Effector CD4-positive, alpha-beta T cell (primary cell): ENCODE data around the gene MBNL3.
"Not testable (repeated sequence)": the region's sequence is repeated elsewhere in the genome, so short reads cannot be mapped to it uniquely, and the experiment has no call there.

Experiments used
- DNase-seq: peaks from one replicate; pipeline ENCODE4 v3.0.0-alpha.2; 2020

MBNL3 gene

GRCh38 chrX:132367984-132368383, 120.9 kb downstream of the MBNL3 start:
- DNase-seq = no peak

GRCh38 chrX:132367314-132367713, 121.5 kb downstream of the MBNL3 start:
- DNase-seq = no peak

GRCh38 chrX:132365490-132365889, 123.3 kb downstream of the MBNL3 start:
- DNase-seq = no peak

DNA sequence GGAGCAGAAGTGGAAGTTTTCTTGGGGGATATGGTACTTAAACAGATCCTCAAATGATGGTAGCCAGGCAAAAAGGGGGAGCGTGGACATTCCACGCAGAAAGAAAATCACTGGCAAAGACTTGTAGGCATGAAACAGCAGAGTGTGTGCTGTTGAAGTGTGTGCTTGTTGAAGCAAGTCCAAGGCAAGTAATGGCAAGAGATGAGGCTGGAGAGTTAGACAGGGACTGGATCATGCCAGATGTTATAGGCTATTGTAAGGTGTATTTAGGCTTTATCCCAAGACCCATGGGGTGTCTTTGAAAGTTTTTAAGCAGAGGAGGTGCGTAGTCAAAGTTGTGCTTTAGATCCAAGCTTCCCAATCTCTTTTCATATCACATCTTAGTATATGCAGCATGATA, 124.5 kb downstream of the MBNL3 start:
- no peak for DNase-seq

DNA sequence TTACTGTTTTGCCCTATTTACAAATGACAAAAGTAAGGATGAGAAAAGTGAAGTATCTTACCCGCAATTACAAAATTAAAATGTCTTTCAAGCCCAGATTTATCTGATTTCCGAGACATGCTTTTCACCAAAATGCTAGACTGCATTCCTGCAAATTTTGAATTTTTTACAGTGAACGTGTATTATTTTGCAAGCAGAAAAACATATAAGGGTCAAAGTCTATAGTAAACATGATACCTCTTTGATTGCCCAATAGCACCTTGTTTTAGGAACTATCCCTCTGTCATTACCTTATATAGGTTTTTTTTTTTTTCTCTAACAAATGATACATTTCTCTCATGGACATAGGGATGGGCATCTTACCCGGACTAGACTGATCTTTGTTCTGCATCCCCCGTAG, 135.4 kb downstream of the MBNL3 start:
- no peak for DNase-seq

GRCh38 chrX:132336172-132336571, 152.7 kb downstream of the MBNL3 start:
- no peak for DNase-seq

DNA sequence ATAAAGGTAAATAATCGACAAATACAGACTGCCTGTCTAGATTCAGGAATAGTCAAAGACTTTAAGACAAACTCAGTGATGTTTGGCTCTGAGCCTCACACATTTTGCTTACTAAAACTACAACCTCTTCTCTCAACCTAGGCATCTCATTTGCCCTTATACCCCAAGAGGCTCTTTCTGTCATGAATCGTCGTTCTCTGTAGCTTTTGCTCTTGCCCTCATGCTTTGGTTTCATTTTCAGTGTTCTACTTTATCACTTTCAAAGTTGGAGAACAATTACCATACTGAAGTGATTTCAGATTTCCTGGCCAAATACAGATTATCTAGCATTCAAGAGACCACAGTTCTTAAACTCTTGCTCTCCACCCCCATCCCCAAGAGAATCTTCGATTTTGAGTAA, 155.5 kb downstream of the MBNL3 start:
- no peak for DNase-seq

GRCh38 chrX:132331532-132331931, 157.3 kb downstream of the MBNL3 start:
- no peak for DNase-seq

- DNase-seq = no peak
Measured at GRCh38 chrX:132331000-132331399, 157.8 kb downstream of the MBNL3 start.

GRCh38 chrX:132330156-132330729, 158.6 kb downstream of the MBNL3 start:
- no peak for DNase-seq

DNA sequence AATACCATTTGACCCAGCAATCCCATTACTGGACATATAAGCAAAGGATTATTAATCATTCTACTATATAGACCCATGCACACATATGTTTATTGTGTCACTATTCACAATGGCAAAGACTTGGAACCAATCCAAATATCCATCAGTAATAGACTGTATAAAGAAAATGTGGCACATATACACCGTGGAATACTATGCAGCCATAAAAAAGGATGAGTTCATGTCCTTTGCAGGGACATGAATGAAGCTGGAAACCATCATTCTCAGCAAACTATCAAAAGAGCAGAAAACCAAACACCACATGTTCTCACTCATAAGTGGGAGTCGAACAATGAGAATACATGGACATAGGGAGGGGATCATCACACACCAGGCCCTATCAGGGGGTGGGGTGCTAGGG, 161.9 kb downstream of the MBNL3 start:
- DNase-seq = not testable (repeated sequence)
